ENCODE measurements around the gene RGS7BP.
"Not testable (repeated sequence)": the region's sequence is repeated elsewhere in the genome, so short reads cannot be mapped to it uniquely, and the experiment has no call there.

RGS7BP gene

GRCh38 chr5:64557911-64558310 is 52.1 kb downstream of the RGS7BP start:
- FAIRE-seq, result no peak
- DNase-seq (ENCODE audit: insufficient read length, low spot score), result no peak

GRCh38 chr5:64558641-64559040 is 52.8 kb downstream of the RGS7BP start:
- not testable (repeated sequence) for FAIRE-seq; DNase-seq (ENCODE audit: insufficient read length, low spot score)

- FAIRE-seq (no peak), DNase-seq (ENCODE audit: insufficient read length, low spot score) (no peak)
These were observed 60.6 kb downstream of the RGS7BP start for GRCh38 chr5:64566310-64566916.

GRCh38 chr5:64569858-64570257 is 64.0 kb downstream of the RGS7BP start:
- FAIRE-seq, result no peak
- no peak for DNase-seq (ENCODE audit: insufficient read length, low spot score)

- FAIRE-seq (no peak), DNase-seq (ENCODE audit: insufficient read length, low spot score) (no peak)
These were observed 64.7 kb downstream of the RGS7BP start for GRCh38 chr5:64570395-64570996.

GRCh38 chr5:64575561-64575960 is 69.7 kb downstream of the RGS7BP start:
- FAIRE-seq, result no peak
- no peak for DNase-seq (ENCODE audit: insufficient read length, low spot score)

GRCh38 chr5:64576250-64576649 is 70.4 kb downstream of the RGS7BP start:
- no peak for FAIRE-seq
- no peak for DNase-seq (ENCODE audit: insufficient read length, low spot score)

- FAIRE-seq, result no peak
- DNase-seq (ENCODE audit: insufficient read length, low spot score), result no peak
These were observed 79.8 kb downstream of the RGS7BP start for GRCh38 chr5:64585646-64586045.

- FAIRE-seq, result no peak
- DNase-seq (ENCODE audit: insufficient read length, low spot score), result no peak
These were observed 81.6 kb downstream of the RGS7BP start for GRCh38 chr5:64587370-64587769.

- DNase-seq (ENCODE audit: insufficient read length, low spot score) (no peak), FAIRE-seq (no peak)
These were observed 87.0 kb downstream of the RGS7BP start for GRCh38 chr5:64592730-64593341.

- FAIRE-seq, result no peak
These were observed 88.2 kb downstream of the RGS7BP start for GRCh38 chr5:64594025-64594424.

GRCh38 chr5:64594601-64595000 is 88.8 kb downstream of the RGS7BP start:
- FAIRE-seq (no peak), DNase-seq (ENCODE audit: insufficient read length, low spot score) (no peak)

More at GRCh38 chr5:64594025-64594424, 88.2 kb downstream of the RGS7BP start:
- DNase-seq (ENCODE audit: insufficient read length, low spot score), result no peak

GRCh38 chr5:64595031-64595855 is 89.4 kb downstream of the RGS7BP start:
- peak; percentile 8 for DNase-seq (ENCODE audit: insufficient read length, low spot score)

GRCh38 chr5:64599226-64599625 is 93.4 kb downstream of the RGS7BP start:
- DNase-seq (ENCODE audit: insufficient read length, low spot score) (no peak), FAIRE-seq (no peak)

More at GRCh38 chr5:64595031-64595855, 89.4 kb downstream of the RGS7BP start:
- FAIRE-seq, result no peak

GRCh38 chr5:64603676-64604075 is 97.9 kb downstream of the RGS7BP start:
- DNase-seq (ENCODE audit: insufficient read length, low spot score) (no peak), FAIRE-seq (no peak)

GRCh38 chr5:64606926-64607325 is 101.1 kb downstream of the RGS7BP start:
- FAIRE-seq, result no peak

GRCh38 chr5:64612344-64612961 is 106.6 kb downstream of the RGS7BP start:
- peak; percentile 35 for DNase-seq (ENCODE audit: insufficient read length, low spot score)
- no peak for FAIRE-seq

More at GRCh38 chr5:64606926-64607325, 101.1 kb downstream of the RGS7BP start:
- DNase-seq (ENCODE audit: insufficient read length, low spot score), result no peak

- DNase-seq (ENCODE audit: insufficient read length, low spot score) (no peak), FAIRE-seq (no peak)
These were observed 110.1 kb downstream of the RGS7BP start for GRCh38 chr5:64615895-64616294.

GRCh38 chr5:64619609-64620008 is 113.8 kb downstream of the RGS7BP start:
- FAIRE-seq (no peak), DNase-seq (ENCODE audit: insufficient read length, low spot score) (no peak)

- no peak for DNase-seq (ENCODE audit: insufficient read length, low spot score)
These were observed 117.2 kb downstream of the RGS7BP start for GRCh38 chr5:64622991-64623390.

GRCh38 chr5:64625678-64626077 is 119.9 kb downstream of the RGS7BP start:
- no peak for FAIRE-seq
- DNase-seq (ENCODE audit: insufficient read length, low spot score), result no peak

More at GRCh38 chr5:64622991-64623390, 117.2 kb downstream of the RGS7BP start:
- FAIRE-seq, result no peak
